GM20000 (cell line): ENCODE measurements around the gene GLS2.
"Not testable (repeated sequence)": the region's sequence is repeated elsewhere in the genome, so short reads cannot be mapped to it uniquely, and the experiment has no call there.

Source experiments
- DNase-seq: peaks from one replicate; pipeline ENCODE4 v3.0.0; 2012; ENCODE audit warnings: low spot score
- TF ChIP-seq, protein P1 (sequence below): IDR thresholded peaks from 2 replicates; pipeline ENCODE4 v1.5.1; 2012; ENCODE audit warnings: mild to moderate bottlenecking, control low read depth; ENCODE audit errors: extremely low read depth, missing control alignments

GLS2 gene

GRCh38 chr12:56521590-56522371 is 33.8 kb upstream of the GLS2 start, which contains the start of gene RBMS2:
Gene RBMS2 (plus strand): TSS chr12:56521820. CDS start chr12:56522024, 204 bp downstream.
- DNase-seq, result peak; percentile 62
- TF ChIP-seq, protein P1, sequence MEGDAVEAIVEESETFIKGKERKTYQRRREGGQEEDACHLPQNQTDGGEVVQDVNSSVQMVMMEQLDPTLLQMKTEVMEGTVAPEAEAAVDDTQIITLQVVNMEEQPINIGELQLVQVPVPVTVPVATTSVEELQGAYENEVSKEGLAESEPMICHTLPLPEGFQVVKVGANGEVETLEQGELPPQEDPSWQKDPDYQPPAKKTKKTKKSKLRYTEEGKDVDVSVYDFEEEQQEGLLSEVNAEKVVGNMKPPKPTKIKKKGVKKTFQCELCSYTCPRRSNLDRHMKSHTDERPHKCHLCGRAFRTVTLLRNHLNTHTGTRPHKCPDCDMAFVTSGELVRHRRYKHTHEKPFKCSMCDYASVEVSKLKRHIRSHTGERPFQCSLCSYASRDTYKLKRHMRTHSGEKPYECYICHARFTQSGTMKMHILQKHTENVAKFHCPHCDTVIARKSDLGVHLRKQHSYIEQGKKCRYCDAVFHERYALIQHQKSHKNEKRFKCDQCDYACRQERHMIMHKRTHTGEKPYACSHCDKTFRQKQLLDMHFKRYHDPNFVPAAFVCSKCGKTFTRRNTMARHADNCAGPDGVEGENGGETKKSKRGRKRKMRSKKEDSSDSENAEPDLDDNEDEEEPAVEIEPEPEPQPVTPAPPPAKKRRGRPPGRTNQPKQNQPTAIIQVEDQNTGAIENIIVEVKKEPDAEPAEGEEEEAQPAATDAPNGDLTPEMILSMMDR, result no peak

- TF ChIP-seq, protein P1, result no peak
- no peak for DNase-seq
Measured at GRCh38 chr12:56521209-56521589, 33.2 kb upstream of the GLS2 start.

DNA sequence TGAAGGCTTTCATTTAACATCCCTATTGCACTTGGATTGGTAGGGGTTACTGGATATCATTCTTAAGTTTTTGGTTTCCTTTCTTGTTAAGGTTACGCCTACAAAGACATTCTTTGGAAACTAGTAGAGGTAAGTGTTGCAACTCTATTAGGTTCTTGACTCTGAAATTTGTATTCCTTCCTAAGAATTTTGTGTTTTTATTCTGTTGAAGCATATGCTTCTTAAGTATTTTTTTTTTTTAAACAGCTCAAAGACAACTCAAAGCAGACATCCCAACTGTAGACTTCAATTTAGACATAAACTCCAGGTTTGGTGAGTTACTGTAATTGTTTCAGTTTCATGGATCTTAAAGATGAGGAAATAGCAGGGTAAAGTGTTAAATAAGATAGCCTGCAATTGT is 32.5 kb upstream of the GLS2 start:
- TF ChIP-seq, protein P1, result no peak
- no peak for DNase-seq

DNA sequence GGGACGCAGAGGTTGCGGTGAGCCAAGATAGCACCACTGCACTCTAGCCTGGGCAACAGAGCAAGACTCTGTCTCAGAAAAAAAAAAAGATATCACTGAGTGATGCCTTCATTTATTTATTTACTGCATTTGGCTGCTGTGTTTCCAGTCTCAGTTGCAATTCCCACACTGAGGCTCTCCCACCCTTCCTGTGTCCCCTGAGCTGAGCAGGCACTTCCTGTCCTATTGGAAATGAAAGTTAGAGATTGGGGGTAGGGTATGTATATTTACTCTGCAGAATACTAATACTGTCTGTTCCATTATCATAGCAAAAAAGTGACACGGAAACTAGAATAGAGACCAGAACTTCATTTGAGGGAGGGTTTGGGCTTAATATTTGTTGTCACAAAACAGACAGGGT is 32.1 kb upstream of the GLS2 start:
- DNase-seq, result no peak
- TF ChIP-seq, protein P1, result no peak

DNA sequence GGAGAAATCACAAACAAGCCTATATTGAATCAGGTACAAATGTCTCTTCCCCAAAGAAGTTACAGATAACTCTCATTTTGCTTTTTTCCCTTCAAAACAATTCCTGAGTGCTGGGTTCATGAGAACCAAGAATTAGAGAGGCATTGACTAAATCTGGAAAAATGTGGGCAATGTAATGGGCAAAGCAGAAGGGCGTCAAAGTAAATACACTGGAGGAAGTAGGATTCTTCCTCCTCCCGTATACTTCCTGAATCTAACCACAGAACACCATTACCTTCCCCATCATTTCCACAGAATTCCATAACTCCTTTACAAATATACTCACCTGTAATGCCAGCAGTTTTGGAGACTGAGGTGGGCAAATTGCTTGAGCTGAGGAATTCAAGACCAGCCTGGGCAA is 30.6 kb upstream of the GLS2 start:
- TF ChIP-seq, protein P1, result no peak
- DNase-seq, result no peak

DNA sequence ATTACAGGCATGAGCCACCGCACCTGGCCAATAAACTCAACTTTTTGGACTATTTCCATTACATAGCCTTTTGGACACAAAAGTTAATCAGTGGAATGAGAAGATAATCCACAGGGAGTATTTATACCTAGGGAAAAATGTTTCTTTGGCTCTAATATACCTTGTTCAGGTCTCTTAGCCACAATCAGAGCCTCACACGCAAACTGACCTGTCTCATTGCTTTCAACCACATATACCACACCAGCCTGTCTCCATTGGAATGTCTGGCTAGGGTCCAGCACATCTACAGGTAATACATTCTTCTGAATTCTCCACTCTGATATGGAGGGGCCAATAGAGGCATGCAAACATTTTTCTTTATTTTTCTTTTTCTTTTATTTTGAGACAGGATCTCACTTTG is 29.9 kb upstream of the GLS2 start:
- DNase-seq, result no peak
- TF ChIP-seq, protein P1, result no peak

DNA sequence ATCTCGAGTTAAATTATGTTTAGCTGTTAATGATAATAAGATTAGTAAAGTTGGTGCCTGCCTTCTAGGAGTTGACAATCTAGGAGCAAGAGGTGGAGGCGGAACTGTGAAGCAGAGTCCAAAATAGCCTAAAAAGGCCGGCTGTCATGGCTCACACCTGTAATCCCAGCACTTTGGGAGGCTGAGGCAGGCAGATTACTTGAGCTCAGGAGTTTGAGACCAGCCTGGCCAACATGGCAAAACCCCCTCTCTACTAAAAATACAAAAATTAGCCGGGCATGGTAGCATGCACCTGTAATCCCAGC is 26.0 kb upstream of the GLS2 start:
- not testable (repeated sequence) for DNase-seq

- TF ChIP-seq, protein P1, result no peak
Measured at GRCh38 chr12:56510786-56511185, 22.8 kb upstream of the GLS2 start.

DNA sequence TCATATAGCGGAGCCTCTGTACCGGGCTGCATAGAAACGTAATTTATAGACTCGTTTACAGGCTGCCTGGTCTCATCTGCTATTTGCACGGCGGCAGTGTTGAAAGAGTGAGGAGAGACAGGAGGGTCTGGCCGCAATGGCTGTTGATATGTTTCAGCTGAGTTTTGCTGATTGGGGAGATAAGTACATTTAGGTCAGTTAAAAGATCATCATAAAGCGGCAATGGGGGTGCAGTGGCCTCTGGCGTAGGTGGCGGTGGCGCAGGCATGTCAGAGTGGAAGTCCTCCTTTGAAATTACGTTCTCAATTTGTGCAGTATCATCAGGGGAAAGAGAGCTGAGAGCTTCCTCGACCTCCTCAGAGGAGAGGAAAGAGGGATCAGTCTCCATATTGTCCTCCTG is 11.9 kb upstream of the GLS2 start:
- DNase-seq, result not testable (repeated sequence)

More at GRCh38 chr12:56510786-56511185, 22.8 kb upstream of the GLS2 start:
- DNase-seq, result no peak

GRCh38 chr12:56499452-56499851 is 11.5 kb upstream of the GLS2 start:
- DNase-seq, result not testable (repeated sequence)

DNA sequence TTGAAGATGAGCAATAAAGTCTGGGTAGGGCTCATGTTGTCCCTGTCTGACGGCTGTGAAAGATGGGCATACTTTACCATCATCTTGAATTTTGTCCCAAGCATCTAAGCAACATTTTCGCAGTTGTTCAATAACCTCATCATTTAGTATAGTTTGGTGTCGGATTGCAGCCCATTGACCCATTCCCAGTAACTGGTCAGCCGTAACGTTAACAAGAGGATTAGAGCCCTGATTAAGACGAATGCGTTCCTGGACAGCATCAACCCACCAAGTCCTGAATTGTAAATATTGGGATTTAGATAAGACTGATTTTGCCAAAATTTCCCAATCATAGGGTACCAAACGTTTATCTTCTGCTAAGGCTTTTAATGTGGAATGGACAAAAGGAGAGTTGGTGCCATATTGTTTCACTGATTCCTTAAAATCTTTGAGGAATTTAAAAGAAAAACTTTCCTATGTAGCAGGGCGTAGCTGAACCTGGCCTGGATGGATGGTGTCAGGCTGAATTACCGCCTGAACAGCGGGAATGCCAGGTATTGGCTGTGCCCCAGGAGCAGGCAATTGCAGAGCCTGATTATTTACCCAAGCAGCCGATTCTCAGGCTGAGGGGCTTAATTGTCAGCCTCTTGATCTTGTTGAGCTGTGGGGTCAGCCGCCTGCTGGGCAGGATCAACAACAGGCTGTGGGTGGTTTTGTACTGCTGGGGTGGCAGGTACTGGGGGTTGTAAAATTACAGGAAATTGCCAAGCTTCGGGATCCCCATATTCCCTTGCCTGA is 10.4 kb upstream of the GLS2 start:
- not testable (repeated sequence) for DNase-seq
